ENCODE results near the gene RASL11A. TPM values are rescaled to one million over a fixed set of nuclear protein-coding genes. Genes with fewer than 3 reads are reported as not detected.

The RASL11A gene
- polyA plus RNA-seq, 3 donors: 1.0 to 6.8 (median 3.8) TPM

GRCh38 chr13:27251166-27252091 is 19.2 kb upstream of the RASL11A start, which contains the start of gene RPL21:
Gene RPL21, plus strand, starts transcription at chr13:27251558. Its CDS starts 2,219 bp downstream, at chr13:27253777.
- peak within 1 kb of the TSS; percentile 88 for H3K9ac ChIP-seq (ENCODE audit: insufficient read depth, low read length, poor library complexity, severe bottlenecking)
- no peaks in the 10 kb centered on the region for H3K9me3 ChIP-seq (replicated peaks in 1 of 2; ENCODE audit: control insufficient read depth in 1 of 2, insufficient read depth in 1 of 2, low read length in 2 of 2)
- peak within 1 kb of the TSS; percentile 80 for H3K4me2 ChIP-seq (replicated peaks; ENCODE audit: extremely low read depth, low read length, poor library complexity, severe bottlenecking)
- TF ChIP-seq, protein P1, sequence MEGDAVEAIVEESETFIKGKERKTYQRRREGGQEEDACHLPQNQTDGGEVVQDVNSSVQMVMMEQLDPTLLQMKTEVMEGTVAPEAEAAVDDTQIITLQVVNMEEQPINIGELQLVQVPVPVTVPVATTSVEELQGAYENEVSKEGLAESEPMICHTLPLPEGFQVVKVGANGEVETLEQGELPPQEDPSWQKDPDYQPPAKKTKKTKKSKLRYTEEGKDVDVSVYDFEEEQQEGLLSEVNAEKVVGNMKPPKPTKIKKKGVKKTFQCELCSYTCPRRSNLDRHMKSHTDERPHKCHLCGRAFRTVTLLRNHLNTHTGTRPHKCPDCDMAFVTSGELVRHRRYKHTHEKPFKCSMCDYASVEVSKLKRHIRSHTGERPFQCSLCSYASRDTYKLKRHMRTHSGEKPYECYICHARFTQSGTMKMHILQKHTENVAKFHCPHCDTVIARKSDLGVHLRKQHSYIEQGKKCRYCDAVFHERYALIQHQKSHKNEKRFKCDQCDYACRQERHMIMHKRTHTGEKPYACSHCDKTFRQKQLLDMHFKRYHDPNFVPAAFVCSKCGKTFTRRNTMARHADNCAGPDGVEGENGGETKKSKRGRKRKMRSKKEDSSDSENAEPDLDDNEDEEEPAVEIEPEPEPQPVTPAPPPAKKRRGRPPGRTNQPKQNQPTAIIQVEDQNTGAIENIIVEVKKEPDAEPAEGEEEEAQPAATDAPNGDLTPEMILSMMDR (IDR thresholded peaks at IDR 0.05): no peak
- WGBS (ENCODE audit: insufficient coverage): under 1% methylated on average over 66 of the region's 69 CpGs
- intact Hi-C loops (cut with micrococcal nuclease): loop anchor here (2.0 to 10.0 kb wide), 4 partner anchors 81 to 373 kb away; partner anchors contain the start of genes GTF3A (in 1 of the 2), LNX2 (in 1 of the 2), POLR1D (in 1 of the 2) and USP12 (in 1 of the 2)
- H3K27me3 Mint-ChIP-seq (ENCODE audit: low read depth in 3 of 3): no peaks in the 10 kb centered on the region
- H4K20me1 ChIP-seq (ENCODE audit: insufficient read depth, low read length): peaks cover 8% of the 10 kb centered on the region
- H3K27me3 ChIP-seq (ENCODE audit: control insufficient read depth in 2 of 2, insufficient read depth in 2 of 2, low read length in 2 of 2): no peaks in the 10 kb centered on the region
- H3K4me3 ChIP-seq (replicated peaks in 1 of 3; ENCODE audit: low read depth in 2 of 3, low read length in 3 of 3): peak within 1 kb of the TSS; percentile 64 to 94 (median 72)
- H3K27ac ChIP-seq (ENCODE audit: low read depth in 1 of 2, low read length in 2 of 2): peak within 1 kb of the TSS; percentile 87 to 94
- H3K9me3 Mint-ChIP-seq: peaks cover 0 to 2% (median 0%) of the 10 kb centered on the region in 7 donors
- DNase-seq: peak; percentile 93 to 97 (median 96)
- peak within 1 kb of the TSS; percentile 75 for H2AFZ ChIP-seq (ENCODE audit: insufficient read depth, low read depth, low read length, poor library complexity, severe bottlenecking)
- H3K36me3 Mint-ChIP-seq: peaks cover 29 to 33% of the 10 kb centered on the region in 2 donors
- peaks cover 24 to 29% of the 10 kb centered on the region in 2 donors for H3K36me3 ChIP-seq (replicated peaks in 1 of 2; ENCODE audit: control insufficient read depth in 1 of 2, insufficient read depth in 2 of 2, low read length in 2 of 2)
- peaks cover 11 to 25% of the 10 kb centered on the region in 2 donors for H3K4me1 ChIP-seq (ENCODE audit: control insufficient read depth in 1 of 2, insufficient read depth in 2 of 2, low read length in 2 of 2)
- H3K27ac Mint-ChIP-seq: peak within 1 kb of the TSS; percentile 98 to 99 (median 99)
- H3K4me1 Mint-ChIP-seq: peaks cover 25% of the 10 kb centered on the region
- peaks cover 63% of the 10 kb centered on the region for H3K79me2 ChIP-seq (ENCODE audit: insufficient read depth, low read length)
- H3K4me3 Mint-ChIP-seq: peak within 1 kb of the TSS; percentile 96 to 97

DNA sequence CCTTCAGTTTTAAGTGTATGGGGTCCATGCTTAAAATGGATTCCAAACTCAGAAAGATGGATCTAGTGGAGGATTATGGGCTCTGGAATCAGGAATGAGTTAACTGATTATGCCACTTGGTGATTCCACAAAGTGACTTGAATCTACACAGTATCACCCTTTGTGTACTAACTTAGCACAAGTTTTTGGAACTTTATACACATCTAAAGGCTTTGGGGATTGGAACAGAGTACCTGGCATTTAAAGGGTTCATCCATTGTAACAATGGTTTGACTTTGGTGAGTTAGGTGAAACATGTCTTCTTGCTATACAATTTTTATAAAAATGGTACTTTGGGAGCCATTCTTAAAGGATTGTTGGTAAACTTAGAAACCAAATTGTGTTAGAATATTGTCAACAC is 18.2 kb upstream of the RASL11A start:
- peak overlapping the region; percentile 88 for H3K9ac ChIP-seq (ENCODE audit: insufficient read depth, low read length, poor library complexity, severe bottlenecking)
- Mint-ChIP-seq H3K36me3 (peaks cover 39 to 43% of the 10 kb centered on the region in 2 donors), H3K27ac (peak overlapping the region; percentile 98 to 99 (median 99)), H3K4me1 (peaks cover 25% of the 10 kb centered on the region), H3K4me3 (peak overlapping the region; percentile 96 to 97), H3K9me3 (peaks cover 0 to 2% (median 0%) of the 10 kb centered on the region in 7 donors), H3K27me3 (ENCODE audit: low read depth in 3 of 3) (no peaks in the 10 kb centered on the region)
- H3K79me2 ChIP-seq (ENCODE audit: insufficient read depth, low read length): peaks cover 67% of the 10 kb centered on the region
- peak overlapping the region; percentile 64 to 94 (median 72) for H3K4me3 ChIP-seq (replicated peaks in 1 of 3; ENCODE audit: low read depth in 2 of 3, low read length in 3 of 3)
- peaks cover 8% of the 10 kb centered on the region for H4K20me1 ChIP-seq (ENCODE audit: insufficient read depth, low read length)
- H3K36me3 ChIP-seq (replicated peaks in 1 of 2; ENCODE audit: control insufficient read depth in 1 of 2, insufficient read depth in 2 of 2, low read length in 2 of 2): peaks cover 35 to 40% of the 10 kb centered on the region in 2 donors
- peak overlapping the region in 1 of 2 donors; percentile 94 for H3K27ac ChIP-seq (ENCODE audit: low read depth in 1 of 2, low read length in 2 of 2)
- intact Hi-C loops (cut with micrococcal nuclease): loop anchor here (5.0 to 10.0 kb wide), 3 partner anchors 85 to 372 kb away; partner anchors contain the start of genes GTF3A (in 1 of the 2), LNX2 (in 1 of the 2) and POLR1D (in 1 of the 2)
- H3K4me1 ChIP-seq (ENCODE audit: control insufficient read depth in 1 of 2, insufficient read depth in 2 of 2, low read length in 2 of 2): peaks cover 11 to 25% of the 10 kb centered on the region in 2 donors
- no peaks in the 10 kb centered on the region for H3K27me3 ChIP-seq (ENCODE audit: control insufficient read depth in 2 of 2, insufficient read depth in 2 of 2, low read length in 2 of 2)
- no peaks in the 10 kb centered on the region for H3K9me3 ChIP-seq (replicated peaks in 1 of 2; ENCODE audit: control insufficient read depth in 1 of 2, insufficient read depth in 1 of 2, low read length in 2 of 2)
- TF ChIP-seq, protein P1 (IDR thresholded peaks at IDR 0.05): no peak
- peak overlapping the region; percentile 80 for H3K4me2 ChIP-seq (replicated peaks; ENCODE audit: extremely low read depth, low read length, poor library complexity, severe bottlenecking)
- DNase-seq: no peak
- no peak overlapping the region for H2AFZ ChIP-seq (ENCODE audit: insufficient read depth, low read depth, low read length, poor library complexity, severe bottlenecking)

Measured in CD14-positive monocyte (primary cell).